CD4-positive, alpha-beta T cell treated with Interleukin-17A for 1 hour (primary cell): ENCODE measurements around the gene LAMTOR5.

Experiments
- DNase-seq: peaks from one replicate; pipeline ENCODE4 v3.0.0-alpha.2; 2020

Gene LAMTOR5

DNA sequence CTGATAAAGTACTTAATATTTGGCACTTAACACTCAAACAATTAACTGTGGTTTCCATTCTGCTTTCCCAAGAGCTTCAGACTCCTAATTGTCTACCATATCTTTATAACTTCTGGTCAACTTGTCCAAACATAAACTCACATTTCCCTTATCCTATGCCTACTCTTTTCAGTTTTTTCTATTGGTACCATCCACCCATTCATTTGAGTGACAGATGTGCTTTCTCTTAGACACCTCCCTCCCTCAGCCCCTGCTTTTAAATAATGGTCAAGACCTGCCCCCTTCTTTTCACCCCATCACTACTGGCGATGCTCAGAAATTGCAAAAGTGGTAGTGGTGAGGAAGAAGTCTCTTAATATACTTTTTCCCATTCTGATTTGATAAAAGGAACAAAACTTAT is 22.1 kb downstream of the LAMTOR5 start:
- DNase-seq = no peak

DNA sequence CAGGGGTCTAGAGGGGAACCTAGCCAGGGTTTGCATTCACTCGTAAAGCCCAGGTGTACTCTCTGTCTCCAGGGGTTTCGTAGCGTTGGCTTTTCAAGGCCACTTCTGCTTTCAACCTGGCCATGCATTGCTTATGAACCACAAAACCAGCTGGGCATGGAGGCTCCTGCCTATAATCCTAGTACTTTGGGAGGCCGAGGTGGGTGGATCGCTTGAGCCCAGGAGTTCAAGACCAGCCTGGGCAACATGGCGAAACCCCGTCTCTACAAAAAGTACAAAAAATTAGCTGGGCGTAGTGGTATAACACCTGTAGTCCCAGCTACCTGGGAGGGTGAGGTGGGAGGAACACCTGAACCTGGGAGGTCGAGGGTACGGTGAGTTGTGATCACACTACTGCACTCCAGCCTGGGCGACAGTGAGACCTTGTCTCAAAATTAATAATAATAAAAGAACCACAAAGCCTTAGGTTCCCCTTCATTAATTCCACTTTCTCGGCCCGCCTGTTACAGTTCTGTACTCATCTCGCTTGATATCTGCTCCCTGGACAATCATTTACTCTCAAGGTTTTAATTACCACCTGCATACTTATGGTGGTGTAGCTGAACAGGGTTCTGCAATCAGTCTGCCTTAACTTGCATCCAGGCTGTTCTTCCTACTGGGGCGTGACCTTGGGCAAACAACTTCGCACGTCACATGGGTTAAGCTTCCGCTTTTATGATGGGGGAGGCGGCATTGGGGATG is 22.7 kb downstream of the LAMTOR5 start:
- DNase-seq = no peak

DNA sequence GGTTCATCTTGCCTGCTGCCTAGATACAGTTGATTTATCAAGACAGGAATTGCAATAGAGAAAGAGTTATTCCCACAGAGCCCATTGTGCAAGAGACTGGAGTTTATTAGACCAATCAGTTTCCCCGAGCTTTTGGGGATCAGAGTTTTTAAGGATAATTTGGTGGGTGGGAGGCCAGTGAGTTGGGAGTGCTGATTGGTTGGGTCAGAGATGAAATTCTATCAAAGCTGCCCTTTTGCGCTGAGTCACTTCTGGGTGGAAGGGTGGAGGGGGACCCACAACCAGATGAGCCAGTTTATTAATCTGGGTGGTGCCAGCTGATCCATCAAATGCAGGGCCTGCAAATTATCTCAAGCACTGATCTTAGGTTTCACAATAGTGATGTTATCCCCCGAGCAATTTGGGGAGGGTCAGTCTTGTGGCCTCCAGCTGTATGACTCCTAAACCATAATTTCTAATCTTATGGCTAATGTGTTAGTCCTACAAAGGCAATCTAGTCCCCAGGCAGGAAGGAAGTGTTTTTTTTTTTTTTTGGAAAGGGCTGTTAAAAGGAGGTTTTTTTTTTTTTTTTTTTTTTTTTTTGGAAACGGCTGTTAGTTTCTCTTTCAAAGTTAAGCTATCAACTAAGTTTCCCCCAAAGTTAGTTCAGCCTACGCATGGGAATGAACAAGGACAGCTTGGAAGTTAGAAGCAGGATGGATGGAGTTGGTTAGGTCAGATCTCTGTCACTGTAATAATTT is 24.1 kb downstream of the LAMTOR5 start:
- no peak for DNase-seq

DNA sequence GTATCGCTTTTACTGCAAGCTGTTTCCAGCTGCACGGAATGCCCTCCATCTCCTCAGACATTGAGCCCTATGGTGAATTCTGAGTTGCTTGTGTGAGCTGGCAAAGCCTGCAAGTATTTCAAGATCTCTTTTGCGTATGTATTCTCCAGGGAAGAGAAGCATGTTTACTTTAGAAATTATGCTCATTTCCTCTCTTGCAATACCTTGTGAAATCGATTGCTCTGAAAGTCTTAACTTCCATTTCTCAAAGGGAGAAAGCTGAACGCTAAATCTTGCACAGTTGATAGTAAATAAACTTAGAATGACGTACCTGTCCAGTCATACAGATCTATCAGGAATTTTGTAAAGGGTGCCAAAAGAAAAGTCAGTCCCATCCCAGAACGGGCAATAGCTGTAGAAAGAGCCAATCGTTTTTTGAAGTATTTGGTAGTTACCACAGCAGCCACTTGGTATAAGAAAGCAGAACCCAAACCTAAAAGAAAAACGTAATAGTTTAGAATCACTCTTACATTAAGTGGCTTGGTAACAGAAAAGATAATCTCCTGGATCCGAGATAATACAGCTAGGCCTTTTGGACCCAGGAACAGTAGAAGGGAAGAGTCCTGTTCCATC is 26.7 kb downstream of the LAMTOR5 start:
- DNase-seq = no peak

DNA sequence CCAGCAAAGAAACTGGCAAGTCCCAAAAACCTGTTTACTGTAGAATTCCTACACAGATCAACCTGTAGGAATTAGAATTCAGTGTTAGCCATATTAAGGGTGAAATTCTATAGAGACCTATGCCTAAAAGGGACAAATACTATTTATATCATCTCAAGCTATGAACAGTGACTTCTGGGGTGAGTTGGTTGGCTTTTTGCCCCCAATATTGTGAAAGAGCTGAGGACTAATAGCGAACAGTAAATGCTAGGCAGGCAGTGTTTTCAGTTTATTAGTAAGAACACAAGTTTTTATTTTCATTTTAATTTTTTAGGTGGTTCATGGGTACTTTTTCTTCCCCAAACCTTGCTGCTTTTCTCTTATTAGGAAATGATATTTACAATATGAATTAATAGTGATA is 32.0 kb downstream of the LAMTOR5 start:
- DNase-seq = no peak

DNA sequence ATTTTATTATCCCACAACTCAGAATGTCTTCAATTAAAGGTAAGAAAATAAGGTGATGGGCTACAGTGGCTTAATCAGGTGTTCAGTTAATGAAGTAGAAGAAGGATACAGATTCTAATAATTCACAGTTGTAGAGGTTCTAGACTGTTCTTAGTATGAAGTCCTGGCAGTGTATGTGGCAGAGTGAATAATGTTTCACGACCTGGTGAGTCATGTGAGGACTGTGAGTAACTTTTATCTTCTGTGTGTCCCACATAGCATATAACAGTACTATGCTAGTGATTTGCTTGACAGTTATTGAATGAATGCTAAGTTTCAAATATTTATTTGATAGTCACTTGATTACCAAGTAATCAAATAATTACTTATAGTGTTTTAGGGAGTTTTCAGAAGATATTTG is 36.7 kb downstream of the LAMTOR5 start:
- no peak for DNase-seq

DNA sequence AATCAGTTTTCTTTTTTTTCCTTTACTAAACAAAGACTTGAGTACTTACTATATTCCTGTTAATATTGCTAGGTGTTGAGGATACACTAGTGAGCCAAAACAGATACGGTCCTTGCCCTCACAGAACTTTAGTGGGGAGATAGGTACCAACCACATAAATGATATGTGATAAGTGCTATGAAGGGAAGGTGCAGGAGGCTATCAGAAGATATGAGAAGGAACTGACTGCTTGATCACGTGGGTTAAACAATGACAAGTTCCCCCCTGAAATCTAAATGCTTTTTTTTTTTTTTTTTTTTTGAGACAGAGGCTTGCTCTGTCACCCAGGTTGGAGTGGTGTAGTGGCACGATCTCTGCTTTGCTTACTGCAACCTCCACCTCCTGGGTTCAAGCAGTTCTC is 43.3 kb downstream of the LAMTOR5 start:
- DNase-seq = no peak

DNA sequence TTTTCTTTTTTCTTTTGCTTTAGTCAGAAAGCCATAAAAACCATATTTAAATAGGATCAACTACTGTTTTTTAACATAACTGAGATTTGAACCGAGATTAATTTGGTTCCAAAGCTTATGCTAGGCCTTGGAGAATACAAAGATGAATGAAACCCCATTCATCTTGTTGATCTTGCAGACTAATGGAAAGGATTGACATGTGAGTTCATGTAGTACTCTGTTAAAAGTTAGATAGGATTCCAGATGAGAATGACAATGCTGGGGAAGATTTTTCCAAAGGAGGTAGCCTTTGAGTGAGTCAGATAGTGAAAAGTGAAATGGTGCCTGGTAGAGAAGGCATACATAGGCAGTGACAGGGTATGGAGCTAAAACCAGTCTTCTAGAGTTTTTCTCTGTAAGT is 45.6 kb downstream of the LAMTOR5 start:
- DNase-seq = no peak

DNA sequence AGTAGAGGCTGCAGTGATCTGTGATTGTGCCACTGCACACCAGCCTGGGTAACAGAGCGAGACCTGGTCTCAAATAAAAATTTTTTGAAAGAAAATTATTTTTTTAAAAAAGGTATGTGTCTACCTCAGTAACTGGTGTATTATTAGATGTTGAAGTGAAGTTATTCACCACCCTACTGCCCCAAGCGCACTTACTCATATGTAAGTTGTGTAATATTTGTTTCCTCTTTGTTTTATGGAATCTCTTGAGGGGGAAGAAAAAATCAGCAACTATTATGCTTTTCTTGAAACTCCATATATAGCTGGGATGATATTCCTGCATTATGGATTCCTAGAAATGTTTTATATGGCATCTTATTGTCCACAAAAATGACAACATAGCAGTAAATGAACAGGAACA is 47.1 kb downstream of the LAMTOR5 start:
- DNase-seq = no peak

DNA sequence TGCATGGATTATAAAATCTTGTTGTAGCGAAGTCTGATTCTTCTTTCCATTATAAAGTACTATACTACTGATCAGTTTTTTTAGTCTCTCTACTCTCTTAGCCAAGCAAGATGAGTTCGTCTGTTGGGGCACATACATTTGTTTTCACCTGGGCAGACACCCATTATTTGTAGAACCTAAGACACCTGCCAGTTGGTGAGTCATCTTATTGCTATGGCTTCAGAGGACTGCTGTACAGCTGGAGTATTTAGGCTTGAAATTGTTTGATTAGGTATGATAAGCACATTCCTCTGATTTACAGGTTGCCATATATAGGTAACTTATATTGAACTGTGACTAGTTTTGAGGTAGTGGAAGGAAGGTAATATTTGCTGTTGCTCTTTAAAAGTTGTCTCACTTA is 51.1 kb downstream of the LAMTOR5 start:
- no peak for DNase-seq

DNA sequence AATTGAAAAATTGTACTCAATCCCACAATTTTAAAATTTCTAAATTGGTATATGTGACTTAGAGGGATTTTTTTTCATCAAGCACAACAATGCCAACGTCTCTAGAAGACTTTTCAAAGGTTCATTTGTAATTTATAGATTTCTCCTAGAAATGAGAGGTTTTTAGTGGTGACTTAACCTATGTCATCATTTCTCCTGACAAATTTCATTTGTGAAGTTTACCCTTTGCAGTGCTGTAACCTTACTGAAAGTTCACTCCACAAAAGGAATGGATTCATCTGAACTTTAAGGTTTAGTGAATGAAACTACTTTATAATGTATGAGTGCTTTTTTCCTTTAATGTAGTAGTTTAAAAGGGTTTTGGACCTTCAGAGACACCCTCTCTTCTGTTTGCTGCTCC is 52.2 kb downstream of the LAMTOR5 start:
- no peak for DNase-seq
